ENCODE results near the gene CERS5. TPM values are rescaled to one million over a fixed set of nuclear protein-coding genes. Genes with fewer than 3 reads are reported as not detected.

CERS5 gene
- total RNA-seq, 6 donors from 2014 or later = 21.0 to 40.4 (median 35.8) TPM

GRCh38 chr12:50119387-50119786 lies 47.8 kb downstream of the CERS5 start:
- 100% methylated on average over 2 of the region's 2 CpGs for WGBS, 2 donors
- peaks cover 8 to 68% (median 30%) of the 10 kb centered on the region in 4 donors for H3K36me3 ChIP-seq
- DNase-seq (no peak), ATAC-seq (ENCODE audit: low FRiP score in 2 of 2) (no peak)
- H3K27me3 ChIP-seq = no peaks in the 10 kb centered on the region
- TF ChIP-seq POLR2A (IDR thresholded peaks at IDR 0.05) (no peak), POLR2AphosphoS5 (IDR thresholded peaks at IDR 0.05) (no peak), CTCF (IDR thresholded peaks at IDR 0.05) (no peak), EP300 (IDR thresholded peaks at IDR 0.05) (no peak)
- no peak overlapping the region for H3K4me3 ChIP-seq
- H3K27ac ChIP-seq = no peak overlapping the region
- peaks cover 6 to 22% (median 7%) of the 10 kb centered on the region in 4 donors for H3K4me1 ChIP-seq
- no peaks in the 10 kb centered on the region for H3K9me3 ChIP-seq

- no peaks in the 10 kb centered on the region for H3K9me3 ChIP-seq
- WGBS, 2 donors = 68 to 79% methylated on average over 6 of the region's 6 CpGs
- H3K27me3 ChIP-seq = no peaks in the 10 kb centered on the region
- peaks cover 21 to 38% (median 24%) of the 10 kb centered on the region in 4 donors for H3K4me1 ChIP-seq
- no peak overlapping the region for H3K4me3 ChIP-seq
- TF ChIP-seq POLR2AphosphoS5 (IDR thresholded peaks at IDR 0.05) (peak; percentile 21 to 37), EP300 (IDR thresholded peaks at IDR 0.05) (peak in 1 of 4 donors; percentile 22), CTCF (IDR thresholded peaks at IDR 0.05) (no peak), POLR2A (IDR thresholded peaks at IDR 0.05) (no peak)
- peaks cover 8 to 49% (median 23%) of the 10 kb centered on the region in 4 donors for H3K36me3 ChIP-seq
- H3K27ac ChIP-seq = peak overlapping the region in 3 of 4 donors; percentile 30 to 44 (median 35)
- peak; percentile 31 to 77 for ATAC-seq (ENCODE audit: low FRiP score in 2 of 2)
- peak in 1 of 2 donors; percentile 83 for DNase-seq
Measured at GRCh38 chr12:50117057-50117622, 50.0 kb downstream of the CERS5 start.

GRCh38 chr12:50112456-50113218 lies 54.5 kb downstream of the CERS5 start:
- TF ChIP-seq EP300 (IDR thresholded peaks at IDR 0.05) (no peak), POLR2AphosphoS5 (IDR thresholded peaks at IDR 0.05) (no peak), POLR2A (IDR thresholded peaks at IDR 0.05) (peak in 1 of 4 donors; percentile 9)
- Histone ChIP-seq H3K9me3 (no peaks in the 10 kb centered on the region), H3K4me3 (peak overlapping the region; percentile 76 to 98 (median 96)), H3K4me1 (peaks cover 40 to 55% (median 45%) of the 10 kb centered on the region in 4 donors), H3K27ac (peak overlapping the region; percentile 92 to 97 (median 95)), H3K27me3 (no peaks in the 10 kb centered on the region), H3K36me3 (peaks cover 0 to 15% (median 5%) of the 10 kb centered on the region in 4 donors)
- peak in 1 of 2 donors; percentile 32 for ATAC-seq (ENCODE audit: low FRiP score in 2 of 2)
- 21 to 23% methylated on average over 26 of the region's 26 CpGs for WGBS, 2 donors
- DNase-seq = peak in 1 of 2 donors; percentile 62

- DNase-seq (peak; percentile 96 to 99), ATAC-seq (ENCODE audit: low FRiP score in 2 of 2) (peak; percentile 95 to 98)
- peaks cover 35 to 48% (median 43%) of the 10 kb centered on the region in 4 donors for H3K4me1 ChIP-seq
- WGBS, 2 donors = 0% methylated on average over 5 to 56 of the region's 59 CpGs
- peak within 1 kb of the TSS; percentile 76 to 98 (median 96) for H3K4me3 ChIP-seq
- H3K27me3 ChIP-seq = no peaks in the 10 kb centered on the region
- TF ChIP-seq POLR2A (IDR thresholded peaks at IDR 0.05) (peak in 3 of 4 donors; percentile 96 to 98 (median 98)), POLR2AphosphoS5 (IDR thresholded peaks at IDR 0.05) (peak; percentile 98 to 99), EP300 (IDR thresholded peaks at IDR 0.05) (peak in 1 of 4 donors; percentile 95), CTCF (IDR thresholded peaks at IDR 0.05) (peak; percentile 89 to 96 (median 92))
- H3K36me3 ChIP-seq = peaks cover 0 to 15% (median 4%) of the 10 kb centered on the region in 4 donors
- no peaks in the 10 kb centered on the region for H3K9me3 ChIP-seq
- H3K27ac ChIP-seq = peak within 1 kb of the TSS; percentile 92 to 97 (median 95)
Measured at GRCh38 chr12:50111693-50112455, 55.3 kb downstream of the CERS5 start, which contains the start of gene COX14. TSS of gene COX14 (plus strand) at chr12:50112236. CDS start at chr12:50120044, 7,808 bp downstream.
